Adrenal gland (tissue), 12 donors: ENCODE results near the gene SLC4A1. TPM values are rescaled to one million over a fixed set of nuclear protein-coding genes. Genes with fewer than 3 reads are reported as not detected.

Source experiments
- DNase-seq, 7 donors: peaks; one replicate each; pipeline ENCODE4 v3.0.0-alpha.2; 2019 to 2020
- H3K27ac ChIP-seq, 5 donors: fragments of 200-600 bp; sonication (generic) in 4 of 5; 1 replicate in 3 of 5; 2 replicates in 2 of 5; pipeline versions ENCODE4 v1.5.1 to v1.8.0; 2016 to 2020; ENCODE audit warnings: mild to moderate bottlenecking in 1 of 5
- H3K27me3 ChIP-seq: fragments of 200-600 bp; 2 replicates; pipeline ENCODE4 v1.8.0; 2021
- H3K36me3 ChIP-seq, 2 donors: fragments of 200-600 bp; replicated peaks in 1 of 2; 1 replicate in 1 of 2; 2 replicates in 1 of 2; pipeline versions ENCODE4 v1.5.1 to v1.8.0; 2018 to 2022
- H3K4me1 ChIP-seq, 2 donors: fragments of 200-600 bp; replicated peaks in 1 of 2; 1 replicate in 1 of 2; 2 replicates in 1 of 2; pipeline versions ENCODE4 v1.5.1 to v1.8.0; 2018 to 2021
- H3K4me3 ChIP-seq, 4 donors: fragments of 200-600 bp; sonication (generic) in 3 of 4; one replicate each; pipeline ENCODE4 v1.5.1; 2016 to 2018
- H3K9me3 ChIP-seq, 3 donors: fragments of 200-600 bp; sonication (generic) in 1 of 3; replicated peaks in 1 of 3; 1 replicate in 2 of 3; 2 replicates in 1 of 3; pipeline versions ENCODE4 v1.5.1 to v1.8.0; 2016 to 2021
- POLR2A ChIP-seq, 2 donors: fragments of 450-650 bp; IDR thresholded peaks; one replicate each; pipeline ENCODE4 v1.6.1; 2017; ENCODE audit warnings: antibody characterized with exemption in 2 of 2, mild to moderate bottlenecking in 2 of 2, moderate library complexity in 1 of 2
- WGBS, 4 donors: extraction: QIAGEN DNeasy Blood & Tissue Kit in 2 of 4; methylation state at CpG; one replicate each; pipeline versions ENCODE4 v1.1.5 to v1.1.7; 2013 to 2017; 5-methylcytosine and 5-hydroxymethylcytosine counted together
- intact Hi-C, 2 donors: fragments of 100-400 bp; cut with DNase I; formaldehyde crosslinking; loops; one replicate each; pipeline versions ENCODE4 v1.14.1 to v1.15.0; 2022 to 2023
- polyA plus RNA-seq, 3 donors: library from polyadenylated mRNA; stranded (reverse); fragments of 200-250 nt in 2 of 3; fragments of 350-450 nt in 1 of 3; fragmentation: Illumina TruSeq in 1 of 3; extraction: RNeasy Lipid Tissue Mini Kit (QIAGEN cat#74804) in 1 of 3; gene quantifications; one replicate each; pipeline ENCODE4 v1.2.3, GENCODE V29; 2013 to 2014
- total RNA-seq, 9 donors: library from RNA; depleted of rRNA in 4 of 9; stranded (reverse); fragments of >200 nt in 4 of 9; fragments of 120-200 nt in 1 of 9; fragmentation: NEBNext Ultra II Directional in 1 of 9; extraction: Animal tissue kit (Norgen Biotek cat#: 25700) in 1 of 9; gene quantifications; one replicate each; pipeline versions ENCODE4 v1.1.0 to v1.2.4, GENCODE V29; 2013 to 2023
- TF ChIP-seq, protein P1 (sequence below), 6 experiments: fragments of 450-650 bp in 4 of 6; fragments of 200-600 bp in 2 of 6; sonication (generic) in 1 of 6; IDR thresholded peaks; 1 replicate in 5 of 6; 2 replicates in 1 of 6; pipeline versions ENCODE4 v1.5.1 to v1.8.0; 2016 to 2021; ENCODE audit warnings: antibody characterized with exemption in 6 of 6, mild to moderate bottlenecking in 2 of 6, moderate library complexity in 1 of 6
- donor health status: healthy with polysubstance abuse.
- donor health status: Bipolar disorder and iron deficiency.
- donor health status: DM: yes; HTN: yes; CAD: no.
- donor health status: DM: no; HTN: no; CAD: no.
- donor health status: DM: no; HTN: no; CAD: no.
- donor health status: DM: yes; HTN: yes; CAD: no.

The SLC4A1 gene
- total and polyA plus RNA-seq, 12 donors, result 0.13 to 8.5 (median 0.17) TPM; not detected in 6

DNA sequence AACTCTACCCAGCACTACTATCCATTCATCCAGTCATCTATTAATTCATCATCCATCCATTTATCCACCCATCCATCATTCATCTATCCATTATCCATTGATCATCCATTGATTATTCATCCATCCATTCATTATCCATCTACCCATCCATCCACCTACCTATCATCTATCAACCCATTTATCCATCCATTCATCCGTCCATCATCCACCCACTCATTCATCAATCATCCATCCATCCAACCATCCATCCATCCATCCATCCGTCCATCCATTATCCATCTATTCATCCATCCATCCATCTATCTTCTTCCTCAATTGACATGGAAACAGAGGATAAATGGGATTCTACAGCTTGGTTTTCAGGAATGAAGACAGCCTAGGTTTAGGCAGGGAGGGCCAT, 12.0 kb downstream of the SLC4A1 start:
- Histone ChIP-seq H3K36me3 (no peaks in the 10 kb centered on the region), H3K27me3 (no peaks in the 10 kb centered on the region), H3K9me3 (no peaks in the 10 kb centered on the region), H3K4me3 (no peak overlapping the region), H3K4me1 (no peaks in the 10 kb centered on the region), H3K27ac (no peak overlapping the region)
- intact Hi-C loops, result no loop called here
- WGBS, 4 donors, result 84% methylated on average over 2 of the region's 2 CpGs
- no peak for DNase-seq
- no peak for TF ChIP-seq POLR2A (IDR thresholded peaks at IDR 0.05)
- TF ChIP-seq, protein P1, sequence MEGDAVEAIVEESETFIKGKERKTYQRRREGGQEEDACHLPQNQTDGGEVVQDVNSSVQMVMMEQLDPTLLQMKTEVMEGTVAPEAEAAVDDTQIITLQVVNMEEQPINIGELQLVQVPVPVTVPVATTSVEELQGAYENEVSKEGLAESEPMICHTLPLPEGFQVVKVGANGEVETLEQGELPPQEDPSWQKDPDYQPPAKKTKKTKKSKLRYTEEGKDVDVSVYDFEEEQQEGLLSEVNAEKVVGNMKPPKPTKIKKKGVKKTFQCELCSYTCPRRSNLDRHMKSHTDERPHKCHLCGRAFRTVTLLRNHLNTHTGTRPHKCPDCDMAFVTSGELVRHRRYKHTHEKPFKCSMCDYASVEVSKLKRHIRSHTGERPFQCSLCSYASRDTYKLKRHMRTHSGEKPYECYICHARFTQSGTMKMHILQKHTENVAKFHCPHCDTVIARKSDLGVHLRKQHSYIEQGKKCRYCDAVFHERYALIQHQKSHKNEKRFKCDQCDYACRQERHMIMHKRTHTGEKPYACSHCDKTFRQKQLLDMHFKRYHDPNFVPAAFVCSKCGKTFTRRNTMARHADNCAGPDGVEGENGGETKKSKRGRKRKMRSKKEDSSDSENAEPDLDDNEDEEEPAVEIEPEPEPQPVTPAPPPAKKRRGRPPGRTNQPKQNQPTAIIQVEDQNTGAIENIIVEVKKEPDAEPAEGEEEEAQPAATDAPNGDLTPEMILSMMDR (IDR thresholded peaks at IDR 0.05), result no peak

DNA sequence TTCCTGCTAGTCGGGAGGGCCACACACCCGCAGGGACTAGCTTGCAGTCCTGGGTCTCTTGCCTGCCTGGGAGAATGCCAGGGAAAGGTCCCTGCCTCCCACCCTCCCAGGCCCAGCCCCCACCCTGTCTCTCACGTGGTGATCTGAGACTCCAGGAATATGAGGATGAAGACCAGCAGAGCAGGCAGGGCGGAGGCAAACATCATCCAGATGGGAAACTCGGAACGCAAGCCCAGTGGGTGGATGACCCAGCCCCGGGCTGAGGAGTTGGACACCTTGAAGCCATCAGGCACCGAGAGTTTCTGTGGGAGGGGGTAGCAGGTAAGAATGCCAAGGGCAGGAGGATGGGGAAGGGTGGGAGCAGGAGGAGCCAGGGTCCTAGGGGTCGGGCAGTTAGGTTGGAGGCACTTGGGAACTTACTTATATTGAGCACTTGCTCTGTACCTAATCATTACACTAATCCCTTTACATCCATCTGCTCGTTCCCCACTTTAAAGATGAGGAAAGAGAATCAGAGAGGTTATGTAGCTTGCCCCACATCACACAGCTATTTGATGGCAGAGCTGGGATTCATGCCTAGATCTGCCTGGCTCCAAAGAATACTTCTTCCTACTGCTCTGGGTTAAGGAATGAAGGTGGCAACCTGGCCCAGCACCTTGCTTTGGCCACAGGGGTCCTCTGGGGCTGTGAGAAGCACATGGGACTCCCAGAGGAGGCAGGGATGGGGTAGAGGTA, 13.4 kb downstream of the SLC4A1 start:
- H3K27ac ChIP-seq, result no peak overlapping the region
- WGBS, 4 donors, result 59 to 74% (median 66%) methylated on average over 9 to 10 of the region's 10 CpGs

DNA sequence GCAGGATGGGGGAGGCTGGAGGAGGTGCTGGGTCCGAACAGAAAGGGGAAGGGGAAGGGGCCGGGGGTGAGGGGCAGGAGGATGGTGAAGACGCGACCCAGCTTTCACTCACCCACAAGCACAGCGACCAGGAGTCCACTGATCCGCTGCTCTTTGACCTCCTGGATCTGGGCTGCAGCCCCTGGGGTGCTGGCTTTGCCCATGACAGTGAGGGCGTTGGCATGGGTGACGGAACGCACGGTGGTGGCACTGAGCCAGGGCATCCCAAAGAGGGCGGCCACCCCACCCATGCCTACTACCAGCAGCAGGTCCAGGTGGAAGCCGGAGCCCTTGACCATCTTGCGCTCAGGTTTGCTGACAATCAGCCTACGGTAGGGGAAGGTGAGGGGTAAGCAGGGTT, 14.9 kb downstream of the SLC4A1 start:
- intact Hi-C loops, result no loop called here
- DNase-seq, result no peak
- Histone ChIP-seq H3K36me3 (no peaks in the 10 kb centered on the region), H3K4me3 (no peak overlapping the region), H3K4me1 (no peaks in the 10 kb centered on the region), H3K27ac (no peak overlapping the region), H3K27me3 (no peaks in the 10 kb centered on the region), H3K9me3 (no peaks in the 10 kb centered on the region)
- no peak for TF ChIP-seq POLR2A (IDR thresholded peaks at IDR 0.05)
- TF ChIP-seq, protein P1 (IDR thresholded peaks at IDR 0.05), result no peak
- 74 to 83% (median 78%) methylated on average over 8 to 14 of the region's 14 CpGs for WGBS, 4 donors

More for the DNA sequence above, 13.4 kb downstream of the SLC4A1 start:
- TF ChIP-seq, protein P1 (IDR thresholded peaks at IDR 0.05), result no peak
- TF ChIP-seq POLR2A (IDR thresholded peaks at IDR 0.05), result no peak
- Histone ChIP-seq H3K4me1 (no peaks in the 10 kb centered on the region), H3K36me3 (no peaks in the 10 kb centered on the region), H3K27me3 (no peaks in the 10 kb centered on the region), H3K4me3 (no peak overlapping the region), H3K9me3 (no peaks in the 10 kb centered on the region)
- intact Hi-C loops, result no loop called here
- no peak for DNase-seq

DNA sequence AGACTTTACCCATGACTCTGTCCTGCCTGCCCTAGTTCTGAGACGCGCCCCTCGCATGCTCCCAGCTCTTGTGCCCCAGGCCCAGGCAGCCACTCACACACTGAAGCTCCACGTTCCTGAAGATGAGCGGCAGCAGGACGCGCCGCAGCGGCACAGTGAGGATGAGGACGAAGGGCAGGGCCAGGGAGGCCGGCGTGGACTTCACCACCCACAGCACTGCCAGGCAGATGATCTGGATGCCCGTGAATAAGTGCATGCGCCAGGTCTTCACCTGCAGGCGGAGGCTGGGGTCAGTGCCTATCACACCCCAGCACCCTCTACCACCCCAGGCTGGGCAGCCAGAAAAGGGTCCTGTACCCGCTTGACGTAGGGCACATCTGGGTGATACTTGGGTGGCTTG, 16.9 kb downstream of the SLC4A1 start:
- TF ChIP-seq, protein P1 (IDR thresholded peaks at IDR 0.05), result no peak
- no peak for TF ChIP-seq POLR2A (IDR thresholded peaks at IDR 0.05)
- Histone ChIP-seq H3K36me3 (no peaks in the 10 kb centered on the region), H3K4me3 (no peak overlapping the region), H3K9me3 (no peaks in the 10 kb centered on the region), H3K4me1 (peaks cover 7 to 9% of the 10 kb centered on the region in 2 donors), H3K27me3 (no peaks in the 10 kb centered on the region), H3K27ac (no peak overlapping the region)
- intact Hi-C loops, result no loop called here
- DNase-seq, result no peak
- 94 to 97% (median 96%) methylated on average over 17 of the region's 17 CpGs for WGBS, 4 donors
